Endodermal cell (in vitro differentiated cells): ENCODE results near the gene SPDYE3. TPM values are rescaled to one million over a fixed set of nuclear protein-coding genes. Genes with fewer than 3 reads are reported as not detected.

ENCODE experiments used
- DNase-seq: peaks from one replicate; pipeline ENCODE4 v3.0.0-alpha.2; 2017
- H3K27ac ChIP-seq: 2 replicates; pipeline ENCODE4 v1.5.1; 2013; ENCODE audit warnings: mild to moderate bottlenecking, low read depth, low read length, moderate library complexity
- H3K27me3 ChIP-seq: 2 replicates; pipeline ENCODE4 v1.6.1; 2013; ENCODE audit warnings: mild to moderate bottlenecking, low read length, moderate library complexity; ENCODE audit not compliant: insufficient read depth, control insufficient read depth, poor library complexity, severe bottlenecking
- H3K36me3 ChIP-seq: 2 replicates; pipeline ENCODE4 v1.7.0; 2013; ENCODE audit warnings: mild to moderate bottlenecking, low read length, moderate library complexity; ENCODE audit not compliant: control insufficient read depth, insufficient read depth
- H3K4me1 ChIP-seq: one replicate; pipeline ENCODE4 v1.7.0; 2013; ENCODE audit warnings: low read length; ENCODE audit not compliant: control insufficient read depth, insufficient read depth
- H3K4me3 ChIP-seq: 2 replicates; pipeline ENCODE4 v1.5.1; 2013; ENCODE audit warnings: mild to moderate bottlenecking, low read length, moderate library complexity
- H3K9ac ChIP-seq: 2 replicates; pipeline ENCODE4 v1.6.1; 2013; ENCODE audit warnings: mild to moderate bottlenecking, low read length, moderate library complexity; ENCODE audit not compliant: poor library complexity, severe bottlenecking; ENCODE audit errors: extremely low read depth
- H3K9me3 ChIP-seq: 2 replicates; pipeline ENCODE4 v1.6.1; 2013; ENCODE audit warnings: mild to moderate bottlenecking, low read length, moderate library complexity; ENCODE audit not compliant: control insufficient read depth
- H3K27ac Mint-ChIP-seq: 2 replicates; pipeline ENCODE4 v1.8.0; 2020; ENCODE audit warnings: mixed read lengths
- H3K27me3 Mint-ChIP-seq: 2 replicates; pipeline ENCODE4 v1.8.0; 2021; ENCODE audit warnings: mild to moderate bottlenecking, mixed read lengths; ENCODE audit not compliant: insufficient read depth
- H3K36me3 Mint-ChIP-seq: 2 replicates; pipeline ENCODE4 v1.8.0; 2020; ENCODE audit warnings: low read depth, mixed read lengths
- H3K4me1 Mint-ChIP-seq: 2 replicates; pipeline ENCODE4 v1.8.0; 2020; ENCODE audit warnings: mixed read lengths
- H3K4me3 Mint-ChIP-seq: 2 replicates; pipeline ENCODE4 v1.8.0; 2020; ENCODE audit warnings: mild to moderate bottlenecking, moderate library complexity, mixed read lengths
- H3K9me3 Mint-ChIP-seq: 2 replicates; pipeline ENCODE4 v1.8.0; 2020; ENCODE audit warnings: mild to moderate bottlenecking, mixed read lengths
- WGBS, 2 experiments: methylation state at CpG; one replicate each; pipeline versions ENCODE4 v1.1.5 to v1.1.7; 2013; ENCODE audit warnings: missing lambda C conversion rate in 2 of 2, mixed read lengths in 1 of 2; ENCODE audit not compliant: insufficient coverage in 1 of 2, insufficient read length in 1 of 2; 5-methylcytosine and 5-hydroxymethylcytosine counted together
- total RNA-seq, 2 donors: library from RNA; stranded (reverse); fragmentation: NEBNext Ultra II Directional in 1 of 2; extraction: Animal tissue kit (Norgen Biotek cat#: 25700) in 1 of 2; gene quantifications; 2 replicates in 1 of 2; 3 replicates in 1 of 2; pipeline ENCODE4 v1.2.1, GENCODE V29; 2021
- TF ChIP-seq, protein P1 (sequence below): fragments of 200-600 bp; sonication (generic); conservative IDR thresholded peaks from 2 replicates; pipeline ENCODE4 v1.5.0; 2021; ENCODE audit warnings: antibody characterized with exemption, mild to moderate bottlenecking

SPDYE3 gene
- total RNA-seq, 2 donors from 2014 or later, result not detected

DNA sequence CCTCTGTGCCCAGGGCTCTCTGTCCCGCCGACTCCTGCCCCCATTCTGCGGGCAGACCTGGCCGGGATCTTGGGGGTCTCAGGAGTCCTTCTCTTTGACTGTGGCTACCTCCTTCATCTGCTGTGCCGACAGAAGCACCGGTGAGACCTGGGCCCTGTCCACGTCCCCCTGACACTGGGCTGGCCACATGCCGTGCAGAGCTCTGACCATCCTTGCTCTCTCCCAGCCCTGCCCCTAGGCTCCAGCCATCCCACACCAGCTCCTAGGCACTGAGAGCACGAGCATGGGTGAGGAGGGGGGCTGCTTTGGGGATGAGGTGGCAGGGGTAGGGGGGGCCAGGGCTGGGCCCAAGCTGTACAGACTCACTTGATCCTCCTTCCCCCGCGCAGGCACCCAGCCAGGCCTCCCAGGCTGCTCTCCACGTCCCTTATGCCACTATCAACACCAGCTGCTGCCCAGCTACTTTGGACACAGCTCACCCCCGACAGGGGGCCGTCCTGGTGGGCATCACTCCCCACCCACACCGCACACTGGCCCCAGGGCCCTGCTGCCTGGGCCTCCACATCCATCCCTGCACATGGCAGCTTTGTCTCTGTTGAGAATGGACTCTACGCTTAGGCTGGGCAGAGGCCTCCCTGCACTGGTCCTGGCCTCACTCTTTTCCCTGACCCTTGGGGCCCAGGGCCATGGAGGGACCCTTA, 45.6 kb downstream of the SPDYE3 start:
- Histone ChIP-seq H3K4me1 (no peaks in the 10 kb centered on the region), H3K9ac (no peak overlapping the region), H3K4me3 (no peak overlapping the region), H3K9me3 (no peaks in the 10 kb centered on the region), H3K27ac (no peak overlapping the region), H3K36me3 (peaks cover 74% of the 10 kb centered on the region), H3K27me3 (no peaks in the 10 kb centered on the region)
- DNase-seq, result no peak
- Mint-ChIP-seq H3K9me3 (no peaks in the 10 kb centered on the region), H3K4me1 (no peaks in the 10 kb centered on the region), H3K27me3 (no peaks in the 10 kb centered on the region), H3K36me3 (peaks cover 46% of the 10 kb centered on the region), H3K27ac (no peak overlapping the region), H3K4me3 (no peak overlapping the region)
- TF ChIP-seq, protein P1, sequence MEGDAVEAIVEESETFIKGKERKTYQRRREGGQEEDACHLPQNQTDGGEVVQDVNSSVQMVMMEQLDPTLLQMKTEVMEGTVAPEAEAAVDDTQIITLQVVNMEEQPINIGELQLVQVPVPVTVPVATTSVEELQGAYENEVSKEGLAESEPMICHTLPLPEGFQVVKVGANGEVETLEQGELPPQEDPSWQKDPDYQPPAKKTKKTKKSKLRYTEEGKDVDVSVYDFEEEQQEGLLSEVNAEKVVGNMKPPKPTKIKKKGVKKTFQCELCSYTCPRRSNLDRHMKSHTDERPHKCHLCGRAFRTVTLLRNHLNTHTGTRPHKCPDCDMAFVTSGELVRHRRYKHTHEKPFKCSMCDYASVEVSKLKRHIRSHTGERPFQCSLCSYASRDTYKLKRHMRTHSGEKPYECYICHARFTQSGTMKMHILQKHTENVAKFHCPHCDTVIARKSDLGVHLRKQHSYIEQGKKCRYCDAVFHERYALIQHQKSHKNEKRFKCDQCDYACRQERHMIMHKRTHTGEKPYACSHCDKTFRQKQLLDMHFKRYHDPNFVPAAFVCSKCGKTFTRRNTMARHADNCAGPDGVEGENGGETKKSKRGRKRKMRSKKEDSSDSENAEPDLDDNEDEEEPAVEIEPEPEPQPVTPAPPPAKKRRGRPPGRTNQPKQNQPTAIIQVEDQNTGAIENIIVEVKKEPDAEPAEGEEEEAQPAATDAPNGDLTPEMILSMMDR, result no peak
- 96 to 100% methylated on average over 8 to 16 of the region's 16 CpGs for WGBS, 2 experiments

DNA sequence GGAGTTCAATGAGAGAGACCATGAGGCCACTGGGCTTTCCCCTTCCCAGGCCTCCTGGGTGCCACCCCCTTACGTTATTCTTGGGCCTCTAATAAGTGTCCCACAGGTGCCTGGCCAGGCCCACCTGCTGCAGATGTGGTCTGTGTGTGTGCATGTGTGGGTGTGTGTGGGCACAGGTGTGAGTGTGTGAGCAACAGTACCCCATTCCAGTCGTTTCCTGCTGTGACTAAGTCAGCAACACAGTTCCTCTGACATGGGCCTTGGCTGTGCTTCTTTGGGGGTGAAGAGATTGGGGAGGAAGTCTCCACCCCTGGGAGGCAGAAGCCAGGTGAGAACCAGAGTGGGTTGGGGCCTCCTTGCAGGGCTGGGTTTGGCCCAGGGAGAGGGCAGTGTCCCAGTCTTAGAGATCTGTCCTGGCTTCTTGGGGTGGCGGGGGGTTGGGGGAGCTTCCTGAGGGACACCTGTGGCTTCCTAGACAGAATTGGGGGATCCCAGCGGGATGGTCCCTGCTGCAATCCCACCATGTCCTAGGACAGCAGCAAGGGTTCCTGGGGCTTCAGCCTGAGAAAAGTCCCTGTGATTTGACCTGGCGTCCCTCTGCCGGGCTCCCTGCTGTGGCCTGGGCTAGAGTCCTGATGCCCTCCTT, 46.3 kb downstream of the SPDYE3 start:
- no peaks in the 10 kb centered on the region for H3K9me3 Mint-ChIP-seq
- peaks cover 71% of the 10 kb centered on the region for H3K36me3 ChIP-seq
- H3K9me3 ChIP-seq, result no peaks in the 10 kb centered on the region

DNA sequence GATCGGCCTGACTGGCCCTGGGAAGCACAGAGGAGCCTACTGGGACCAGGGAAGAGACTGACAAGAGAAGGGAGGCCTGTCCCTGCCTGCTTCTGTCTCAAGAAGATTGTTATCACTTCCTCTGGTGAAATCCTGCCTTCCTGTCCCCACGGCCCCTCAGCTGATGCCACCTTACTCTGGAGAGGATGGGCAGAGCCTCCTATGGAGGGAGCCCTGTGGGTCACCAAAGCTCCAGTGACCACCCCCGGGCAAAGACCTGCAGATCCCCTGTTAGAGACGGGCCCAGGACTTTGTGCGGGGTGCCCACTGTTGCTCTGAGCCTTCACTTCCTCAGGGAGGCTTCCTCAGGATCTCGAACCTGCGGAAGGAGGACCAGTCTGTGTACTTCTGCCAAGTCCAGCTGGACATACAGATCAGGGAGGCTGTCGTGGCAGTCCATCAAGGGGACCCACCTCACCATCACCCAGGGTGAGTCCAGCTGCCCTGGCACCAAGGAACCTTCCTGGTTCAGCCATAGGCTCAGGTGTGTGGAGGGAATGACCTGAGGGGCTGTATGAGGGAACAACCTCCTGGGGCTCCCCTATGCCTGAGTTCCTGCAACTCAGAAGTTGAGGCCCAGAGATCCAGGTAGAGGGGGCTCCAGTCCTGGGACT, 49.0 kb downstream of the SPDYE3 start:
- H3K36me3 Mint-ChIP-seq, result peaks cover 43% of the 10 kb centered on the region
- peaks cover 72% of the 10 kb centered on the region for H3K36me3 ChIP-seq
- H3K4me3 Mint-ChIP-seq, result no peak overlapping the region
- H3K9me3 ChIP-seq, result no peaks in the 10 kb centered on the region
- H3K4me1 ChIP-seq, result no peaks in the 10 kb centered on the region
- H3K4me1 Mint-ChIP-seq, result no peaks in the 10 kb centered on the region
- H3K27me3 Mint-ChIP-seq, result no peaks in the 10 kb centered on the region
- TF ChIP-seq, protein P1, result no peak
- no peak overlapping the region for H3K27ac ChIP-seq
- no peak for DNase-seq
- no peak overlapping the region for H3K4me3 ChIP-seq
- WGBS, 2 experiments, result 93 to 94% methylated on average over 6 to 8 of the region's 8 CpGs
- no peak overlapping the region for H3K9ac ChIP-seq
- H3K27ac Mint-ChIP-seq, result no peak overlapping the region
- H3K27me3 ChIP-seq, result no peaks in the 10 kb centered on the region
- no peaks in the 10 kb centered on the region for H3K9me3 Mint-ChIP-seq

More for the DNA sequence above, 46.3 kb downstream of the SPDYE3 start:
- Histone ChIP-seq H3K4me1 (no peaks in the 10 kb centered on the region), H3K4me3 (no peak overlapping the region), H3K27me3 (no peaks in the 10 kb centered on the region), H3K27ac (no peak overlapping the region), H3K9ac (no peak overlapping the region)
- TF ChIP-seq, protein P1, result no peak
- Mint-ChIP-seq H3K27me3 (no peaks in the 10 kb centered on the region), H3K4me3 (no peak overlapping the region), H3K36me3 (peaks cover 47% of the 10 kb centered on the region), H3K27ac (no peak overlapping the region), H3K4me1 (no peaks in the 10 kb centered on the region)
- WGBS, 2 experiments, result 95% methylated on average over 4 to 6 of the region's 6 CpGs
- DNase-seq, result no peak
